Activated CD8-positive, alpha-beta memory T cell treated with anti-CD3 and anti-CD28 coated beads, Interleukin-2, amount 50 U/mL, for 4 hours (primary cell): ENCODE results near the gene KIAA1671.

Source experiments
- DNase-seq: peaks from one replicate; pipeline ENCODE4 v3.0.0-alpha.2; 2020

Gene KIAA1671

DNA sequence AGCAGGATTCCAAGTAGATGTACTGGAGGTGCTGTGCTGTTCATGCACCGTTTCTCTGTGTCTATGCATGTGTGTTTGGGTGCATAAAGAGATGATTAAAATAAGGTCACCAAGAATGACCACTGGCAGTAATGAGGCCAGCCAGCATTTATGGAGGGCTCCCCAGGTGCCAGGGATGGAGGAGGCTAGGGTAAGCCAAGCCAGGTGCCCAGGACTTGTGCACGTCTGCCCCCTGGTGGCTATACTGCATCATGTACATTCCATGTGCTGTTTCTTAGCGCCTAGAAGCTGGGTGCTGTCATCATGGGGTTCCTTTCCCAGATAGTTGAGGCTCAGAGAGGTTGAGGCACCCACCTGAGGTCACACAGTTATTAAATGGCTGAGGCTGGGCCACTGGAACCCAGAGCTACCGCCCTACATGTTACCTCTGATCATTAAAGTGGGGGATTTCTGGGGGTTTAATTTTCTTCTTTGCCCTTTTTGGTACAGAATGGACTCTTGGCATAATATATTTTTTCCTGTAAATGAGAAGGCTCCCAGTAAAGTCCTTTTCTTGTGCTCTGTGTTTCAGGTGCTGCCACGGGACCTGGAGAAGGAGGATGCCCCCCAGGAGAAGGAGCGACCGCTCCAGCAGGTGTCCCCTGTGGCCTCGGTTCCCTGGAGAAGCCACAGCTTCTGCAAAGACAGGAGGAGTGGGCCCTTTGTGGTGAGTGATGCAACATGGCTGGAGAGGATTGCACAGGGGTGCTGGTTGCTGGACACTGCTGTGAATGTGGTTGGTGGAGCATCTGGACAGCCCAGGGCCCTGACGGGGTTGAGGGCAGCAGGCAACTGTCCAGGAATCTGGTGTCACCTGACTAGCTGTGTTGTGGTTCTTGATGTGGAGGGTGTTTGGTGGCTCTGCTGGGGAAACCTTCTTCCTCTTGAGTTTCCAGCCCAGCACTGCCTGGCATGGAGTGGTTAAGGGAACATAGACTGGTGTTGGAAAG lies 96.4 kb downstream of the KIAA1671 start:
- DNase-seq: peak; percentile 71

DNA sequence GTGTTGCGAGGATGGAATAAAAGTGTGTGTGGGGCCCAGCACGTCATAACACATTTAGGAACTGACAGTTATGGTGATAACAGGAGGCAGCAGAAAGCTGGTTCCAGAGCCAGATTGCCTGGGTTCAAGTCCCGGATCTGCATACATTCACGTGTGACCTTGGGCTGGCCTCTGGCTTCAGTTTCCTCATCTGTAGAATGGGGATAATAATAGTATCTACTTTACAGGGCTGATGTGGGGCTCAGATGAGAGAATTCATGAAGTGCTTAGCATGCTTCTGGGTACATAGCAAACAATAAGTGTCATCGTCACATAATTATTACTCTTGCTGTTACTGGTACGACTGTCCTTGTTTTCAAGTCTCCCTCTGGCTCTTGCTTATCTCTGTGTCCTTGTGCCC lies 97.3 kb downstream of the KIAA1671 start:
- DNase-seq: no peak

DNA sequence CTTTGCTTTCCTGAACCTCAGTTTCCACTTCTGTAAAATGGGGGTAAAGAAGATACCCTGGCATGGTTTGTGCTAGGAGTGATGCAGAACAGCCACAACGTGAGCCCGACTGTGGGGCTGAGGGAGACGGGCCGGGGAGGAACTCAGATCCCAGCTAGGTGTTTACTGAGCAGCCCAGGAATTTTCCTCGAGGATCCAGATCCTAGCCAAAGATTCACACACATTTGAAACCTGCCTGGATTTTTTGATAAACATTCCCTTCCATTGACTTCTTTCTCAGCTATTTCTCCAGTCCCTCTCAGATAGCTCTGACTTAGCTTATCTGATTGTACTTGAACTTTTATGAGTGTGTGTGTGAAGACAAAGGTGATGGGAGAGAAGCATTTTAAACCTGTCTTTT lies 98.0 kb downstream of the KIAA1671 start:
- DNase-seq: no peak

DNA sequence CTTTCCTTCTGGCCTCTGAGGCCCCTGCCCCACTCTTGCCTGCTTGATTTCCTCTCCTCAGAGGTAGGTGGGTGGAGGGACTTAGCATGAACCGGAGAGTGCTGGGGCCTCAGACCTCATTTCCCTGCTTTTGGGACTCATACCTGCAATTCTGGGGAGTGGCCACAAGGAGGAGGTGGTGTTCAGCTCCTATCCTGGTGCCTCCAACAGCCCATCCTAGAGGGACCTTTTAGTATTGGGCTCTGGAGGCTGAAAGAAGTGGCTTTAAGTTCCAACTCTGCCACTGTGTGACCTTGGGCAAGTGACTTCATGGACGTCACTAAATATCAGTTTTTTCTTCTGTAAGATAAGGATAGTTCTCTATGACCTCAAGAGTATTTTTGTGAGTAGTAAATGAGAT lies 98.6 kb downstream of the KIAA1671 start:
- no peak for DNase-seq

DNA sequence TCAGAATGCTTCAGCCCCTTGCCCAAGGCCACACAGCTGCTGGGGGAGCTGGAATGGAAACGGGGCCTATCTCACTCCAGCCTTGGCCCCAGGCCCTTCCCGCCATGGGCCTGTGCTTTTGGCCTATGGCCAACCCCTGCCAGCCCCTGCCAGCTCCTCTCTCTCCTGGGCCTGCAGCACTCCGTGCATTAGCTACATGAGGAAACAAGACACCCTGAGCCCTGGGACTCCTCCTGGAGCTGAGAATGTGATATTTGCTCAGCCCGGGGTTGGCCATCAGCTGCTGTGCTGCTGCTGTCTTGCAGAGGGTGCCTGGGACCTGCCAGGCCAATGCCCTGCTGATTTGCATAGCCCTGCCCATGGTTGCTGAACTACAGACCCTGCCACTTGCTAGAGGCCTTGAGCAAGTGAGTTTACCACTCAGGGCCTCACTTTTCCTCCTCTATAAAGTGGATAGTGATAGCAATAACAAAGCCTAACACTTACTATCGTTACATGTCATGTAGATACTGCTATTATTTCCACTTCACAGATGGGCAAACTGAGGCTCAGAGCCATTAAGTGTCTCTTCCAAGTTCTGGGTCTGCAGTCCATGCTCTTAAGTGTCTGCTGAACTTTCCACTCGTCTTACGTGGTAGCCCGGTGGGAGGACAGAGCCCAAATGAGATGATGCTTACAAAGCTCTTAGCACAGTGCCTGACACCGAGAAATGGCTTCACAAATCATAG lies 99.6 kb downstream of the KIAA1671 start:
- no peak for DNase-seq

DNA sequence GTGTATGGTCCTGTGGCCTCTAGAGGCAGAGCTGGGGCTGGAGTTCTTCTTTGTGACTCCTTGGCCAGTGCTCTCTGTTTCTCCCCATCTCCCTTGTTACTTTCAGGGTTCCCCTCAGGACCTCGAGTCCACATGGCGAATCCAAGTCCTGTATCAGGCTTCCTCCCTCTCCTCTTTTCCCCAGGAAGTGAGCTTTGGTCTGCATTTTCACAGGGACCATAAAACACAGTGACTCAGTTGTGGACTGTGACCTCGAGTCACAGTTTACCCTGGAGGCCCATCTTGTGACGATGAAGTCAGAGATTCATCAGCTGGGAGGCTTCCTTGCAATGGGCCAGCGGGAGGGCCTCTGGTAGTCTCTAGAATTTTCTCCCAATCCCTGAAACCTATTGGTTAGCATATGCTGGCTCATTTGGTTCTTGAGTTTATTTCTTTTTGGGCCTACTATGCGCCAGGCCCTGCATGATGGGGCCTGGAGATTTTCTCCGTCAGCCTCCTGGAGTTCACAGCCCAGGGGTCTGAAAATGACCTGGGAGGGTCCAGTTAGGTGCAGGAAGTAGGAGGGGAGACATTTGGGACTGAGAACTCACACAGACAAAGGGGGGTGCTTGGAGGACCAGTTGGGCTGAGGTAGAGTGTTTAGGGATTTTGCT lies 100.8 kb downstream of the KIAA1671 start:
- DNase-seq: no peak

DNA sequence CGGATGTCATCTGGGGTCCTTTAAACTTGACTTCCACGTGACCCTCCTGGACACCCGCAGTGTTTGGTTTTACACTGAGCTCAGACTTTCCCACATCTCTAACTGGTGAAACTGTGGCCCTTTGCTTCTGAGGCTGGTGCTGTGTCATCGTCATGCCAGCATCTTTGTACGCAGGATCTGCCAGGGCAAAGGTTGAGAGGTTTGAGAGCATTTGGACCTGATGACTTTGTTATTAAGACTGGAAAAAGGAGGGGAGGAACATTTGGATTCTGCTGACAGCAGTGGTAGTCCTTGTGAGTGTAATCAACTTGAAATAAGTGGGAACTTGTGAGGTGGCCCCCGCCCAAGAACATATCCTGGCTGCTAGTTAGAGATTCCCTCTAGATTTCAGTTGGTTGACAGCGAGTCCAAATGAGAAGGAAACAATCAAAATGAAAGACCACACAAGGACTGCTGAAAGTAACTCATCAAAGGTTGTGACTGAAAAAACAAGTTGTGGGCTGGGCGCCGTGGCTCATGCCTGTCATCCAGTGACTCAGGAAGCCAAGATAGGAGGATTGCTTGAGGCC lies 102.5 kb downstream of the KIAA1671 start:
- no peak for DNase-seq

DNA sequence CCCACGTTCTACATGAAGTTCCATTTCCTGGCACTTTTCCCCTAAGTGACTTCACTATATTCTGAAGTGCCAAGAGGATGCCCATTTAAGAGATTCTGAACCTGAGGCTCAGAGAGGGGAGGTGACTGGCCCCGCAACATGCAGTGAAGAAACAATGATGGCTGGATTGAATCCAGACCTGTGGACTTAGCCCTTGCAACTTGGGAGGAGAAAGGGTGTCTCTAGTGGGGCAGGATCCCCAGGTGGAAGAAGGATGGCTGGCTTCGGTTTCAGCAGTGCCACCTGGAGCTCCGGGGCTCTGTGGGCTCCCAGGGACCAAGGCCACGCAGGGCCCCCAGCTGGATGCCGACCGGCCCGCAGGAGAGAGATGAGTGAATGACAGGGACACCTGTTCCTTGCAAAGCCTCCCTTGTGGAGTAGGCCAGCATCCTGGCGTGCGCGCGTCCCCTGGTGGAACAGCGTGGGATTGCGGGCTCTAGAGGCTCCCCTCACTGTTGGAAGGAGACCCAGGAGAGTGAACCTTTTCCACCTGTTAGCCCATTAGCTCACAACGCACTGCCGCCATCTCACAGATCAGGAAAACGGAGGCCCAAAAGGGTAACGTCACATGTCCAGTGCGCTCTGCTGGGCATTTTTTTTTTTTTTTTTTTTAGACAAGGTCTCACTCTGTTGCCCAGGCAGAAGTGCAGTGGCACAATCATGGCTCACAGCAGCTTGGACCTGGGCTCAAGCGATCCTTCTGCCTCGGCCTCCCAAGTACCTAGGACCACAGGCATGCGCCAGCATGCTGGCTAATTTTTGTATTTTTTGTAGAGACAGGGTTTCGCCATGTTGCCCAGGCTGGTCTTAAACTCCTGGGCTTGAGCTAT lies 104.7 kb downstream of the KIAA1671 start:
- peak; percentile 76 for DNase-seq

DNA sequence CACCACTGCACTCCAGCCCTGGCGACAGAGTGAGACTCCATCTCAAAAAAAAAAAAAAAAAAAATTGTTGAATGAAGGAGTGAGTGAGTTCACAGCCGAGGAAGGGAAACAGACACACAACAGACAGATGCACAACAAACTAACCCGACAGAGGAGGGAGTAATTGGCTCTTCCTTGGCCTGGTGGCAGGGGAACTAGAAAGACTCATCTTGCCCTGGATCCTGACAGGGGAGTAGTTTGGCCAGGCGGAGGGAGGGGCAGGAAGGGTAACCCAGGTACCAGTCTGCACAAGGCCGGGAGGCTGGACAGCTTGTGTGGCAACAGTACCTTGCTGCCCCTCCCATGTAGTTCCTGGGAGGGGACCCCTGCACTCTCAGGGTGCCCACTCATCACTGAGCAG lies 106.9 kb downstream of the KIAA1671 start:
- DNase-seq: no peak

DNA sequence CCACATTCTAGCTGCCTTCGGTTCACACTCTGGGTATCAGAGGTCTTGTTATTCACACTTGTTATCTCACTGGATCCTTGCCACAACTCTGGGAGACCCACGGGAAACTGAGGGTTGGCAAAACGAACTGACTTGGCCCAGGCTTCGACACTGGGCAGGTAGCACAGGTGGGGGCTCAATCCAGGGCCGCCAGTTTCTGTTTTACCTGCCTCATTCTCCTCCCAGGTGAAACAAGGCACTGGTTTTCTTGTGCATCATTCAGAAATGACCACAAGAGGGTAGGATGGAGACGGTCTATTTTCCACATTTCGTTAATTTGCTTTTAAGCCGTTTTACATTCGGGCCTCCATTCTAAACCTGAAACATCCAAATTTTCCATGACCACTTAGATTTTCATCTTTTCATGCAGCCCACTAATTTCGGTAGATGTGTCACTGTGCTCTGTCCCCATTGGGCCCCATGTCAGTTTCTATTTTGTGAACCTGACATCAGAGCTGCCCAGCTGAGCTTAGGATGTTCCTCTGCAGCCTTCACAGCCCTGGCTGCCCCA lies 108.1 kb downstream of the KIAA1671 start:
- DNase-seq: no peak

DNA sequence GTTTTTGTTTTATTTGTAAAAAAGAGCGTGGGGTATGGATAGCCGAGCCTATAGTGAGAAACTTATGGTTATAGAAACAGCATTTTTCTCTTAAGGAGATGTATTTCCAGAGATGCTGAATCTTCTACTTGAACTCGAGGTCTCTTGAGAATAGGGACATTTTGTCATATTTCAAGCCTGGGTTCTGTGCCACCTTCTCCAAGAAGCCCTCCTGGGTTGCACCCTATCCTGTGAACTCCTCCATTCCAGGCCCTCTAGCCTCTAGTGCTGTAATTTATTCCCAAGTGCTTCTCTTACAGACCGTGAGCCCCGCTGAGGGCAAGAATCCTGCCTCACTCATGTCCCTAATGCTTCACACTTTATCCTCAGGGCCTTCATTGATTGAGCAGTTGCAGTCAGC lies 108.6 kb downstream of the KIAA1671 start:
- DNase-seq: no peak

DNA sequence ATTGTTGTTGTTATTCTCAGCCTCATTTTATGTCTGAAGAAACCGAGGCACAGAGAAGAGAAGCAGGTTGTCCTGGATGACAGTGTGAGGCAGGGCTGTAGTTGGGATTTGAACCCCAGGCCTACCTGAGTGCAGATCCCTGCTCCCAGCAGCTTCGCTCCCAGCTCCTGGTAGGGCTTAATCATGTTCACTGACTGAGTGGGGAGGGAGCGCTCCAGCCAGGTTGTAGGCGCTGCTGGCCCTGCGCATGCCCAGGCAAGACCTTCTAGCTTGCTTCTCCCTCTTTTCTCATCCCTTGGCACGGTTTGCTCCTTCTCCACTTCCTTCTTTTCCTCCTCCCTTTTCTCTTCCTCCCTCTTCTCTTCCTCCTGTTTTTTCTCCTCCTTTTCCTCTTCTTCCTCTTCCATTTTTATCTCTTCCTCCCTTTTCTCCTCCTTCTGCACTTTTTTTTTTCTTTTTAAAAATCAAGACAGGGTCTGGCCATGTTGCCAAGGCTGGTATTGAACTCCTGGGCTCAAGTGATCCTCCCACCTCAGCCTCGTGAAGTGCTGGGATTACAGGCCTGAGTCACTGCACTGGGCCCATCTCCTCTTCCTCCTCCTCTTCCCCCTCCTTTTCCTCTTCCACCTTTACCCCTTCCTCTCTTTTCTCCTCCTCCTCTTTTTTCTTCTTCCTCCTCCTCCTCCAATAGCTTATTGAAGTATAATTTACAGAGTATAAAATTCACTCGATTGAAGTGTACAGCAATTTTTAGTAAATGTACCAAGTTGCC lies 109.3 kb downstream of the KIAA1671 start:
- no peak for DNase-seq

DNA sequence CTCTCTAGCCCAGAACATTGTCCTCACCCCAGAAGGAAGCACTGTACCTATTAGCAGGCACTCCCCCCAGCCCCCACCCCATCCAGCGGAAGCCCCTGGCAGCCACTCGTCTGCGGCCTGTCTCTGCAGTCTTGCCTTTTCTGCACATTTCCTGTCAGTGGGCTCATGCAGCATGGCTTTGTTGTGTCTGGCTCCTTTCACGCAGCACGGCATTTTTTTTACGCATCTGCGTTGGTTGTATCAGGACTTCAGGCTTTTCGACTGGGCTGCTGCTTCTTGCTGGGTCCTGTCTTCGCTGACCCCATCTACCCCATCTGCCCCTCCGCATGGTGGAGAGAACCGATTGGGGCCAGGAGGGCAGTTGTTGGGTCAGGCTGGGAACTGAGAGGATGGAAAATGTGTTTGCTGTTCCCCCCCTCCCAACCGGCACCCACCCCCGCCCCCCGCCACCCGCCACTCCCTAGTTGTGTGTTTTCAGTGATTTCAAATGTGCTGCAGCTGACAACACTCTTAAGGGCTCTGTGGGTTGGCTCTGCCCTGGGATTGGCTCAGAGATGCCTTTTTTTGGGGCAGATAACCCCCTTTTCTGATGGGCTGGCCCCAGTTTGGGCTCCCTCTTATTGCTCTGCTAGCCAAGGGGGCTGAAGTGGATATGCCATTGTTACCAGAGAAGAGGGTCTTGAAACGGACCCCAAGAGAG lies 110.0 kb downstream of the KIAA1671 start:
- DNase-seq: peak; percentile 74

DNA sequence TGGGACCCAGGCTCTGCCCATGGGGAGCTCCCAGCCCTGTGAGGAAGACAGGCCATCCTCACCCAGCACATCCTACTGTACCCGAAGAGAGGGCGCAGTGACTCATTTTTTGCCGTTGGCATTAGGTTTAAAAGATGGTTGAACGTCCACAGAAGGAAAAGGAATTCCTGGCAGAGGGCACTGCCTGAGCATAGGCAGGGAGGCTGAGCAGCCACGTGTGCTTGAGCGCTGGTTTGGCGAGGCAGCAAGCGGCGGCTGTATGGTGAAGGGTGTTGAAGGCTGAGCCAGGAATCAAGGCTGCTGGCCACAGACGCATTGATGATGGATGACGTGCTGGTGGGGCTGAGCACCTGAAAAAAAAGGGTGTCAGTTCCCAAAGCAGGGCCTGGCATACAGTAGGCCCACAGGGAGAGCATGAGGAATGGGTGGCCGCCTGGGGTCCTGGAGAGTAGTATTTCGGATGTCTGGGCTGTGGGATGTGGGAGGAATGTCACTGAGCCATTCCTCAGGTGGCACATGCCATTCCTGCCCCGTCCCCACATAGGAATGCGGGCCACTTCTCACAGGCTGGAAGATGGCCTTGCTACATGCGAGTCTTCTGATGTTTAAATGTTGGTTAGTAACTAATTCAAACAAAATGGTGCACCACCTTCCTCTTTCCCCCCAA lies 112.5 kb downstream of the KIAA1671 start:
- DNase-seq: no peak

DNA sequence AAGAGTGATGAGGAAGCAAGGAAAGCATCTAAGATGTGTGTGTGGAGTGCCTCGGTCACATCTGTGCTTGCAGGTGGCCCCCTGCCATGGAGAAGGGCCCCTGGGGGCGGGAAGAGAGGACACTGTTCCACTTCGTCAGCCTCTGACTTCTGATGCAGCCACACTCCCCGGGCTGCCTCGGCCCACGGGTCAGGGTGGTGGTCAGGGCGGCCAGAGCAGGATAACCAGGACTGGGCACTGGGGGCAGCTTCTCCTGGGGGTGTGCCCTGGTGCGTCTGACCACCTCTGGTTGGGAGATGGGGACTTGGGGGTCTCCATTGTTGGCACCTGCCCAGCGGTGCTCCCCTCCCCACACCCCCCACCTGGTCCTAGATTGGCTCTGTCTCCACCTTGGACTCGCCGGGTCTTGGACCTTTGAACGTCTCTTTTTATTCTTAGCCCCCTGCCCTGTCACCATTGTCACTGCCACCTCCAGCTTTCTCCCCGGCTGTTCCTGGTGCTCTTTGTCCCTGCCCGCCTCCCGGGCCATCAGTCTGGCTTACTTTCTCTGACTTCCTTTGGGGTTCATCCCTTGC lies 114.4 kb downstream of the KIAA1671 start:
- DNase-seq: no peak

DNA sequence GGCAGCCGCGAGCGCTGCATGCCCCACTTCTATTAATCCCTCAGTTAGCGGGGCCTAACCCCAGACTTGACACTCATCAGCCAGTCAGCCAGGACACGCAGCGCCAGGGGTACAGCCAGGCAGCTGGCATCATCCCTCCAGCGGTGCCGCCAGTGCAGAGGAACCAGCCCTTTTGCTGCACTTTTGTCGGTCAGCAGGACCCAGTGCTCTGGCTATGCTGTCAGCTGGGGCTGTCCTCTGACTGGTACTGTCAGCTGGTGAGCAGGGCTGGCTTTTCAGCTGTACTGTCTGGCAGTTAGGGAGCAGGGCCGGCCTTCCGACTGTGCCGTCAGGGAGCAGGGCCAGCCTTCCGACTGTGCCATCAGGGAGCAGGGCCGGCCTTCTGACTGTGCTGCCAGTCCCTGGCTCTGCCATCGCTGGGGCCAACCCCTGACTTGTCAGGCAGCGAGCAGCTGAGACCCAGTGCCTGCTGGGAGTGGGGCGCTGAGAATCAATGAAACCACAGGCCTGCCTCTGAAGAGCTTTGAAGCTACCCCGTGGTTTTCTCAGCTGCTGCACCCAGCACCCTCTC lies 115.4 kb downstream of the KIAA1671 start:
- DNase-seq: peak; percentile 73

DNA sequence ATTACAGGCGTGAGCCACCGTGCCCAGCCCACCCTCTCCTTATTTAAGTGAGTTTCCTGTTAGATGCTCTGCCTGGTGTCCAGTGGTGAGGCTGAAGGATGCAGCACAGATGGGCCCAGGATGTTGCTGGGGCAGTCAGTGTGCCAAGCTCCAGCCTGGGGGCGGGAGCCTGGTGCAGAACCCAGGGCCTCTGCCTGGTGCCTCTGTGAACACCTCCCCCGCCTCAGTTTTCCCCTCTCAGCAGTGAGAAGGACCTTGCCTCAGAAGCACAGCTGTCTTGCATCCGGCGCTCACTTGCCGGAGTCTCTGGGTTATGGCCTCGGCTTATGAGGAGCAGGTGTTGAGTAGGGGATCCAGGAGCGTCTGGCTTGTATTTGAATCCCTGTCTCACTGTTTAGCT lies 116.2 kb downstream of the KIAA1671 start:
- DNase-seq: no peak

DNA sequence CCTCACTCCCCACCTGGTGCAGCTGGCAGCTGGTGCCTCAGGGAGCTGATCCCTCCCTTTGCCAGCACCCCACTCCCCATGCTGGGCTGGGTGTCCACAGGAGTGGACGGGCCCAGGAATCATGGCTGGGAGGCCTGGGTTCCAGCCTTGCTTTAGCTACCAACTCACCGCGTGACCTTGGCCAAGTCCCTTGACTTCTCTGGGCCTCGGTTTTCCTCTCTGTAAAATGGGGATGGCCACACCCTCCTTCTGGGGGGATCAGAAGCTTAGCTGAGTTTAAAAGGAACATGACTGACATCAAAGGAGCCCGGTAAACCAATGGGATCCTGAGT lies 116.9 kb downstream of the KIAA1671 start:
- DNase-seq: no peak
